Measurements from ENCODE around the gene STK24. TPM values are rescaled to one million over a fixed set of nuclear protein-coding genes. Genes with fewer than 3 reads are reported as not detected.

The STK24 gene
- total and polyA plus RNA-seq, 10 of the 15 experiments (the other 5 are each of a cell fraction or from before 2014, with no cell fraction given), result 7.5 to 115 (median 52.9) TPM

DNA sequence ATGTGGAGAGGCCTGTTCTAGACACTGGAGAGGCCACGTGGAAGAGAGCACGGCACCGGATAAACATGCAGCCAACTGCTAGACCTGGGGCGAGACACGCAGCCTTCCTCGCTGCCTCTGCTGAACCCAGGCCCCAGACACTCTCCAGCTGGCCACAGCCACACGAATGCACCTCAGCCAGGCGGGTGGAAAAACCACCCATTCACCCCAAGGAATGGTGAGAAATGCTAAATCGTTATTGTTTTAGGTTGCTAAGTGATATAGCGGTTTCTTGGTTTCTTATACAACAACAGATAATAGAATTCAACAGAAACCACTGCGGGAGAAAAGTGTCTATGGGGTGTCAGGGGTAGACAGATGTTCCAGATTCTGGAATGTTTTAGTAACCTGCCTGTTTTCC lies 52.5 kb downstream of the STK24 start (continued):
- TF ChIP-seq NFIC (IDR thresholded peaks at IDR 0.05; ENCODE audit: low read depth, low read length) (no peak; the same call in 1 of the 2 replicates), MYB (IDR thresholded peaks at IDR 0.05; ENCODE audit: borderline replicate concordance, low read depth, low read length) (no peak), EGR1 (IDR thresholded peaks at IDR 0.05; ENCODE audit: borderline replicate concordance in 1 of 2, low read depth in 2 of 2, low read length in 2 of 2) (no peak), ZSCAN29 (IDR thresholded peaks at IDR 0.05) (no peak), BCL11A (IDR thresholded peaks at IDR 0.05; ENCODE audit: low read depth, low read length) (0 out of 2 replicates have a peak, but pooled peaks have one; percentile 3), MTA2 (IDR thresholded peaks at IDR 0.05; ENCODE audit: low read depth) (0 out of 2 replicates have a peak, but pooled peaks have one; percentile 30), SMAD5 (IDR thresholded peaks at IDR 0.05; ENCODE audit: low read depth) (no peak), KLF5 (IDR thresholded peaks at IDR 0.05; ENCODE audit: partially characterized antibody) (no peak), CBX3 (IDR thresholded peaks at IDR 0.05; ENCODE audit: borderline replicate concordance, low read depth) (no peak), EED (IDR thresholded peaks at IDR 0.05; ENCODE audit: low read depth) (no peak), POU2F2 (IDR thresholded peaks at IDR 0.05; ENCODE audit: borderline replicate concordance, low read depth, low read length) (0 out of 3 replicates have a peak, but pooled peaks have one; percentile 31), PAX5 (IDR thresholded peaks at IDR 0.05; ENCODE audit: borderline replicate concordance, low read depth, low read length) (0 out of 2 replicates have a peak, but pooled peaks have one; percentile 8), IKZF2 (IDR thresholded peaks at IDR 0.05) (peak; percentile 54 to 55; a peak in 2 of 4 replicates), KDM1A (IDR thresholded peaks at IDR 0.05; ENCODE audit: borderline replicate concordance) (no peak), RUNX3 (IDR thresholded peaks at IDR 0.05; ENCODE audit: low read length) (peak; percentile 47), TCF12 (IDR thresholded peaks at IDR 0.05; ENCODE audit: low read depth, low read length) (peak; percentile 64; the same call in 1 of the 2 replicates), CHD2 (IDR thresholded peaks at IDR 0.05; ENCODE audit: borderline replicate concordance, low read depth, low read length) (no peak), TAF1 (IDR thresholded peaks at IDR 0.05; ENCODE audit: borderline replicate concordance, low read depth, low read length) (no peak), NRF1 (conservative IDR thresholded peaks at IDR 0.05; ENCODE audit: low read depth, low read length) (no peak)
- TF ChIP-seq, protein P1, sequence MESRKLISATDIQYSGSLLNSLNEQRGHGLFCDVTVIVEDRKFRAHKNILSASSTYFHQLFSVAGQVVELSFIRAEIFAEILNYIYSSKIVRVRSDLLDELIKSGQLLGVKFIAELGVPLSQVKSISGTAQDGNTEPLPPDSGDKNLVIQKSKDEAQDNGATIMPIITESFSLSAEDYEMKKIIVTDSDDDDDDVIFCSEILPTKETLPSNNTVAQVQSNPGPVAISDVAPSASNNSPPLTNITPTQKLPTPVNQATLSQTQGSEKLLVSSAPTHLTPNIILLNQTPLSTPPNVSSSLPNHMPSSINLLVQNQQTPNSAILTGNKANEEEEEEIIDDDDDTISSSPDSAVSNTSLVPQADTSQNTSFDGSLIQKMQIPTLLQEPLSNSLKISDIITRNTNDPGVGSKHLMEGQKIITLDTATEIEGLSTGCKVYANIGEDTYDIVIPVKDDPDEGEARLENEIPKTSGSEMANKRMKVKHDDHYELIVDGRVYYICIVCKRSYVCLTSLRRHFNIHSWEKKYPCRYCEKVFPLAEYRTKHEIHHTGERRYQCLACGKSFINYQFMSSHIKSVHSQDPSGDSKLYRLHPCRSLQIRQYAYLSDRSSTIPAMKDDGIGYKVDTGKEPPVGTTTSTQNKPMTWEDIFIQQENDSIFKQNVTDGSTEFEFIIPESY (IDR thresholded peaks at IDR 0.05), result peak; percentile 78; the same call in 1 of the 2 replicates
- TF ChIP-seq, protein P2, sequence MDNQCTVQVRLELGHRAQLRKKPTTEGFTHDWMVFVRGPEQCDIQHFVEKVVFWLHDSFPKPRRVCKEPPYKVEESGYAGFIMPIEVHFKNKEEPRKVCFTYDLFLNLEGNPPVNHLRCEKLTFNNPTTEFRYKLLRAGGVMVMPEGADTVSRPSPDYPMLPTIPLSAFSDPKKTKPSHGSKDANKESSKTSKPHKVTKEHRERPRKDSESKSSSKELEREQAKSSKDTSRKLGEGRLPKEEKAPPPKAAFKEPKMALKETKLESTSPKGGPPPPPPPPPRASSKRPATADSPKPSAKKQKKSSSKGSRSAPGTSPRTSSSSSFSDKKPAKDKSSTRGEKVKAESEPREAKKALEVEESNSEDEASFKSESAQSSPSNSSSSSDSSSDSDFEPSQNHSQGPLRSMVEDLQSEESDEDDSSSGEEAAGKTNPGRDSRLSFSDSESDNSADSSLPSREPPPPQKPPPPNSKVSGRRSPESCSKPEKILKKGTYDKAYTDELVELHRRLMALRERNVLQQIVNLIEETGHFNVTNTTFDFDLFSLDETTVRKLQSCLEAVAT (IDR thresholded peaks at IDR 0.05), result peak; percentile 33; the same call in 1 of the 2 replicates
- TF ChIP-seq, protein P3, sequence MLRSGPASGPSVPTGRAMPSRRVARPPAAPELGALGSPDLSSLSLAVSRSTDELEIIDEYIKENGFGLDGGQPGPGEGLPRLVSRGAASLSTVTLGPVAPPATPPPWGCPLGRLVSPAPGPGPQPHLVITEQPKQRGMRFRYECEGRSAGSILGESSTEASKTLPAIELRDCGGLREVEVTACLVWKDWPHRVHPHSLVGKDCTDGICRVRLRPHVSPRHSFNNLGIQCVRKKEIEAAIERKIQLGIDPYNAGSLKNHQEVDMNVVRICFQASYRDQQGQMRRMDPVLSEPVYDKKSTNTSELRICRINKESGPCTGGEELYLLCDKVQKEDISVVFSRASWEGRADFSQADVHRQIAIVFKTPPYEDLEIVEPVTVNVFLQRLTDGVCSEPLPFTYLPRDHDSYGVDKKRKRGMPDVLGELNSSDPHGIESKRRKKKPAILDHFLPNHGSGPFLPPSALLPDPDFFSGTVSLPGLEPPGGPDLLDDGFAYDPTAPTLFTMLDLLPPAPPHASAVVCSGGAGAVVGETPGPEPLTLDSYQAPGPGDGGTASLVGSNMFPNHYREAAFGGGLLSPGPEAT (IDR thresholded peaks at IDR 0.05; ENCODE audit: low read depth), result peak; percentile 51
- TF ChIP-seq, protein P4, sequence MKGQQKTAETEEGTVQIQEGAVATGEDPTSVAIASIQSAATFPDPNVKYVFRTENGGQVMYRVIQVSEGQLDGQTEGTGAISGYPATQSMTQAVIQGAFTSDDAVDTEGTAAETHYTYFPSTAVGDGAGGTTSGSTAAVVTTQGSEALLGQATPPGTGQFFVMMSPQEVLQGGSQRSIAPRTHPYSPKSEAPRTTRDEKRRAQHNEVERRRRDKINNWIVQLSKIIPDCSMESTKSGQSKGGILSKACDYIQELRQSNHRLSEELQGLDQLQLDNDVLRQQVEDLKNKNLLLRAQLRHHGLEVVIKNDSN (IDR thresholded peaks at IDR 0.05; ENCODE audit: borderline replicate concordance, extremely low read length, insufficient read depth, low read depth, low read length), result no peak
